ENCODE data around the gene GFOD1. TPM values are rescaled to one million over a fixed set of nuclear protein-coding genes. Genes with fewer than 3 reads are reported as not detected.

Gene GFOD1
- total RNA-seq, 1 donor from 2014 or later, result 2.8 TPM

DNA sequence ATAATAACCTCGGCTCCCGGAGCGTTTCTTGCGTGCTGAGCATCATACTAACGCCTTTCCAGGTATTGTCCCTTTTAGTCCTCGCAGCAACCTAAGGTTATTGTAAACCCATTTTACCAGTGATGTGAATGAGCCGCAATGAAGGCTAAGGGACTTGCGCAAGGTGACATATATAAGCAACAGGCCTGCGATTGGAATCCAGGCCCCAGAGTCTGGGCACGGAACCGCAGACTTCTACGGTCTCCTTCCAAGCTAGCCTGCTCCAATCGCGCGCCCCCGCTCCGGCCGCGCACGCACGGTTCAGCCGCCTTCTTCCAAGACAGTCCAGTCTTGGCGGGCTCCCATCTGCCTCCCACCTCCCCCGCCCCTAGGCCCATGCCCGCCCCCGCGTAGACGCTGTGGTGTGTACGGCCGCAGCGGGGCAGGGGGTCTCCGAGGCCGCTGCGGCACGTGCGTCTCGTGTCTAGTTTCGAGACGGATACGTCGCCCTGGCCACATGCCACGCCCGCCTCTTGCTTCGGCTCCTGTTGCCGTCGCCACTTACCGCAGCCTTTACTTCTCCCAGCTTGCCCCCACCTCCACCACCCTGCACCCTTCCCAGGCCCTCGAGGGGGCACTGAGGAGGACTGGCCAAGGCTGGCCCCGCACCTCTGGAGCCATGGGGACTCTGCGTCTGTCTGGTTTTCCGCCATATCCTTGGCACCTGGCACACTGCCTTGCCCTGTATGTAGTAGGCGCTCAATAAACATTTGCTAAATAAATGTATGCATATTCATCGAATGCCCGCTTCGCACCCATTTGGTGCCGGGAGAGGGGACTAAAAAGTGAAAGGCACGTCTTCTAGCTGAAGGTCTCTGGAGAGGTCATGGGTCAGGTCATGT, 855 bp upstream of the GFOD1 start:
- intact Hi-C loops (cut with micrococcal nuclease), result loop anchor here (5.0 kb wide), 2 partner anchors 579 to 629 kb away; partner anchors contain the start of gene CD83

- intact Hi-C loops (cut with micrococcal nuclease), result loop anchor here (1.0 to 5.0 kb wide), 12 partner anchors 31 to 631 kb away; partner anchors contain the start of genes CD83, MCUR1, NOL7 and SIRT5
These were observed 700 bp downstream of the GFOD1 start for GRCh38 chr6:13486679-13487121.

DNA sequence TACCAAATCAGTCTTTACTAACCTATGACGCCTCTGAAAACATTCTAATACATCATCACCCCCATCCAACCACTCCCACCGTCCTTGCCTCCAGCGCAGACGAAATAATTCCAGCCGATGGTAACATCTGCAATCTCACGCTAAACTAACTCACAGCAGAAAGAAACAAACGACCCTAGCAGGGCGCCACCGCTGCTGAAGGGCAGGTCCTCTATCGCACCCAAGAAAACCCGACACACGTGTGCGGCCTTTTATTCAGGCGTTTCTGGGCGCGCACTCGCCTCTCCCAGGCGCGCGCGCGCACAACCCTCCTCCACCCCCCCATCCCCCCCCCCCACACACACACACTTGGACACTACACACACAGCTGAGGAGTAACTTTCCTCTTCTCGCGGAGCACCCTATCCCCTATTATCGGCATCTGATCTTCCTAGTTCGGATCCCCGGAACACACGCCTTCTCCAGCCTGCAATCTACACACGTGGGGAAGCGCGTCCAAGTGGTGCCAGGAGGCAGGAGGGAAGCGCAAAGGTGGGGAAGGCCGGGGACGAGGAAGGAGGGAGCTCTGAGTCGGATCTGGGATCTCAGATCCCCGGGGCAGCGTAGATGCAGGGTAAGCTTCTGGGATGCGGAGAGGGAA, 1.4 kb downstream of the GFOD1 start:
- intact Hi-C loops (cut with micrococcal nuclease), result loop anchor here (1.0 to 5.0 kb wide), 9 partner anchors 31 to 631 kb away; partner anchors contain the start of genes CD83, MCUR1, NOL7 and SIRT5

GRCh38 chr6:13485303-13485702, 2.1 kb downstream of the GFOD1 start:
- intact Hi-C loops (cut with micrococcal nuclease), result loop anchor here (5.0 kb wide), 2 partner anchors 582 to 632 kb away; partner anchors contain the start of gene CD83

GRCh38 chr6:13484827-13485226, 2.6 kb downstream of the GFOD1 start:
- intact Hi-C loops (cut with micrococcal nuclease), result loop anchor here (5.0 kb wide), 2 partner anchors 582 to 632 kb away; partner anchors contain the start of gene CD83

DNA sequence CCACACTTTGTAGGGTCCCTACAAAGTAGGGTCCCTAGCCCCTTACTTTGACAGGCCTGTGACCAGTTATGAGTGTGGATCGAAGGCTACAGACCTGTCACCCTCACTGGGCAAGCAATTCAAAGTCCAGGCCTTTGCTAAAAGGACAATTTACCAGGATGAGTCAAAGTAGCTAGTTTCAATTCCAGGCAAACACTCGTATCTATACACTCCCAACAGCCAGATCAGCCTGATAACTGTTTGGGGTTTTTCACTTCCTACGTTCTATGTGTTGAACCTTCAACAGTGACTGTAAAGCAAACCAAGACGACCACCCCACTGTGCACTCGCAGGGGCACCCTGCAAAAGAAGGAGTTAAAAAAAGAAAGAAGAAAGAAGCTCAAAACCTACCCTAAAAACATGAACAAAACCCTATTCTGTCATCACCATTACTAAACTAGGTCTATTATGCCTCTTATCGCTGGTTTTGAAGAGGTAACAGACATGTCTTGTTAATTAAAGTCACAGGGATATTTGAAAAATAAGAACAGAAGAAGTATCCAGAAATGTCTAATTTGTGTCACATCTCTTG, 3.2 kb downstream of the GFOD1 start:
- intact Hi-C loops (cut with micrococcal nuclease), result no loop called here

DNA sequence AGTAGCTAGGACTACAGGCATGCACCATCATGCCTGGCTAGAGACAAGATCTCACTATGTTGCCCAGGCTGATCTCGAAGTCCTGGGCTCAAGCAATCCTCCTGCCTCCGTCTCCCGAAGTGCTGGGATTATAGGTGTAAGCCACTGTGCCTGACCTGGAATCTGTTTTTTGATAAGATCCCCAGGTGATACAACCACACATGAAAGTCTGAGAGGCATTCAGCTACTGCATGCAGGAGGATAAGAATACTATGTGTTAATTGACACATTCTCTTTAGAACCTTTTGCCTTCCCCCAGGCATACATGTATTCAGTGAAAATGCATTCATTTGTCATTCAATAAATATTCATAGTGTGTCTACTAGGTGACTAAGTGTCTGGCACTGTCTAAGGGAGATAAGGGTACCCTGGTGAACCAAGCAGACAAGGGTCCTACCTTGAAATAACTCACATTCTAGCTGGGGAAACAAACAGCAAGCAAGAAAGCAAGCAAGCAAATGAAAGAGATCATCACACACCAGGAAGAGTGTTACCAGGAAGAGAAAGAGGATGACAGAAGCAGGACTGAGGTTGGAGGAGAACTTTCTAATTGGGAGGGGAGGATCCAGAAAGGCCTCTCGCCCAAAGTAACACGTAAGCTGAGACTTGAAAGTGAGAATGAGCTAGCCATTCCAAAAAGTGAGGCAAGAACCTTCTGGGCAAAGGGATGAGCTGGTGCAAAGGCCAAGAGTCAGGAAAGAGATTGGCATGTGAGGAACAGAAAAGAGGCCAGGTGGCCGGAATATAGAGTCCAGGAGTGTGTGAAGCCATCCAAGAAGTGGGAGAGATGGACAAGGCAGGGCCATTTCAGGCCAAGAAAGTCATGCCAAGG, 6.5 kb downstream of the GFOD1 start:
- intact Hi-C loops (cut with micrococcal nuclease), result no loop called here

- intact Hi-C loops (cut with micrococcal nuclease), result no loop called here
These were observed 7.4 kb downstream of the GFOD1 start for GRCh38 chr6:13479971-13480434.

DNA sequence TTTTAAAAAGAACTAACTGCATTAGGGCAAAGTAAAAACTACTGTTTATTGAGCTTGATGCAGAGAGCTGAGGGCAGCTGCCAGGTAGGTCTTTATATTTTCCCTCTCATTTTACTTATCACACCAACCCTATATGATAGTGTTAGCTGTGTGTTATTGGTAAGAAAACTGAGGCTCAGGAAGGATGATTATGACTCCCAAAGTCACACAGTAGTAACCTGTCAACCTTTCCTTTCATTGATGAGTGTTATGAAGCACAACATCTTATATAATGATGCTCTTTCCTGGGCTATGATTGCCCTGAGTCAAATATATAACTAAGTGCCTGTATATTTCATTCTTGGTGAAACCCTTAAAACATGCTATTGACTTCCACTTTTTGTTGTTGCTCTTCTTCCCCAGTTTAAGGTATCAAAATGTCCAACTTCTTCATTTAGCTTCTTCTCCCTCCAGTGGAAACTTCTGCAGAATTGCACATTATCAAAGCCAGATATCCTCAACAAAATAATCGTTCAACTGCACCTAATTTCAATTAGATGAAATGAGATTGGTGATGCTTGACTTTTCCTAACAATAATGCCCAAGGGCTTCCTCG, 8.1 kb downstream of the GFOD1 start:
- intact Hi-C loops (cut with micrococcal nuclease), result no loop called here

DNA sequence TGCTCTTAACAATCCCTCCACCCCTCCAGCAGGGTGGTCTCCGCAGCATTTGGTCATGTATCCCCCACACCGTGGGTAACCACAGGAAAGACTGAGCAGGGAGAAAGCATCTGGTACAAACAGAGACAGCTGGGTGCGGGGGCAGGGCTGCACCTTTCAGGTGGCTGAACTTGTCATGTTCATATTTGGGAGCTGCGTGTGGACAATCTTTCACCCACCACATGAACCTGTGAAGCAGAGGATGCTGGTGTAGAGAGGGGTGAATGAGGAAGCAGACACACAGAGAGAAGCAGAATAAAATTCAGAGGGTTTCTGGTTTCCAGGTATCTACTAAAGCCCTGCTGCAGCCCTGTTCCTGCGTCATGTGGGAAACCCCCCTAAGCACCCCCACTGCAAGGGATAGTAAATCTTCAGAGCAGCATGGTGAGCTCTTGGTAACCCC, 8.9 kb downstream of the GFOD1 start:
- intact Hi-C loops (cut with micrococcal nuclease), result no loop called here

DNA sequence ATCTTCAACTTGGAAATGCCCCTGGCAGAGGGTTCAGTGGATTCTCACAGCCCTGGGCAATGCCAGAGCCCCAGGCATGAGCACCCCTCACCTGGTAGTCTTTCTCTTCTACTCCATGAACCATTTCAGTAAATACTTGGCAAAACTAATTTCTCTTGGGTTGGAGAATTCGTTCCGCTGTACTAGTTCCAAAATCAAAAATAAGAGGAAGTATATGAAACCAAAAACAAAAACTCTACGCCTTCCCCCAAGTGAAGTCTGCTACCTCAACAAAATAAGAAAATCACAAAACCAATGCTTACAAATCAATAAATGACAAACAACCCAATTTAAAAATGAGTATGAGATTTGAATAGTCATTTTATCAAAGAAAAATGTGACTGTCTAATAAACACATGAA, 12.6 kb downstream of the GFOD1 start:
- intact Hi-C loops (cut with micrococcal nuclease), result no loop called here

DNA sequence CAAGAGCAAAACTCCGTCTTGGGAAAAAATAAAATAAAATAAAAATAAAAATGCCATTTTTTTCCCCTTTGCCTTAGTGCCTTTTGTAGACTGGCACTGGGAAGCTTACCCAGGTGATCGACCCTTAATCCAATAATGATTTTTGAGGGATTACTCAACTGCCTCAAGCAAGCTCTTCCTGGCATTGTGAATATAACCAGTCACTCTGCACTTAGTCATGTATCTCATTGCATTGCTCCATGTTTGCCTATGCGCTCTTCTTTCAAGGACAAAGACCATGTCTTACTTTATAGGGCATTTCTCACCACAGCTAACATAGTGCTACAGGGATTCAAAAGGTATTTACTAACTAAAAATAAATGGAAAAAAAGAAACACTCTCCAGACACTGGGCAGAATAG, 13.0 kb downstream of the GFOD1 start:
- intact Hi-C loops (cut with micrococcal nuclease), result no loop called here

- intact Hi-C loops (cut with micrococcal nuclease), result no loop called here
These were observed 13.6 kb downstream of the GFOD1 start for GRCh38 chr6:13473768-13474165.

DNA sequence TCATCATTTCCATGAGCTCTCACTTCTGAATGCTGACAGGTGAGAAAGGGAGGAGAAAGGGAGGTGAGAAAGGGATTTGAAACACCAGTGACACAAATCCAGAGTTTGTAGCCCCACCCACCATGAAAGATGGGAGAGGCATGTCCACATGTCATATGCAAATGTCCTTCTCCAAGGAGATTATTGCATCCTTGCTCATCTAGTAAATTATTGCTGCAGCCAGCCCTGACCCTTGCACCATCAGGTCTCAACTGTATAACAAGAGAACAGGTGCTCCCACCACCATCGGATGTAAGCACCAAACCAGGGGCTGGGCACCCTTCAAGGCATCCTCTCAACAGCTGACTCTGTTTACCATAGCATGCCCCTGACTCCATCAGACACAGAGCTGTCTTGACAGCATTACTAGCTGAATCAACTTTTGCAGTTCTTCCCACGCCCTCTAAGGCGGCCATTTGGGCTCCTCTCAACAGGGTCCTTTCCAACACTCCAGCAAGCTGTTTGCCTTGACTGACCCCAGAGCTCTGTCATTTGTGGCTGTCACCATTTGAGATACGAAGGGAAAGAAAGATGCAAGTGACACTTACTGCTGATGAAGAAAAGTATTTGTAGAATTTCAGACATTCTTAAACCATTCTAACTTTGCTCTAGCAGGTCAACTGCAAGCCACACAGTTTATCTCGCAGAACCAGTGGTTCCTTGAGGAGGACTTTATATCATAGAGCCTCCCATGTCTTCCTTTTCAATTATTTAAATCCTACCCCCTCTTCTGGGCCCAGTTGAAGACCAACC, 14.2 kb downstream of the GFOD1 start:
- intact Hi-C loops (cut with micrococcal nuclease), result no loop called here

DNA sequence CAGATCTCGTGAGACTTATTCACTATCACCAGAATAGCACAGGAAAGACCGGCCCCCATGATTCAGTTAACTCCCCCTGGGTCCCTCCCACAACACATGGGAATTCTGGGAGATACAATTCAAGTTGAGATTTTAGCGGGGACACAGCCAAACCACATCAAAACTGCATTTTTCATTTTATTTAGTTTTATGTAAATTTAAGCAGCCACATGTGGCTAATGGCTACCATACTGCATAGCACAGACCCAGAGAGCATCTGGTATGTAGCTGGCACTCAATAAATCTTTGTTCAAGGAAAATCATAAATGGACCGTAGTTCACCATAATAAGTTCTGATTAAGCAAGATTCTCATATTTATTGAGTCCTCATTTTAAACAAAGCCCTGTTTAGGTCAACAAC, 15.3 kb downstream of the GFOD1 start:
- intact Hi-C loops (cut with micrococcal nuclease), result no loop called here

- intact Hi-C loops (cut with micrococcal nuclease), result no loop called here
These were observed 16.2 kb downstream of the GFOD1 start for GRCh38 chr6:13471184-13471583.

DNA sequence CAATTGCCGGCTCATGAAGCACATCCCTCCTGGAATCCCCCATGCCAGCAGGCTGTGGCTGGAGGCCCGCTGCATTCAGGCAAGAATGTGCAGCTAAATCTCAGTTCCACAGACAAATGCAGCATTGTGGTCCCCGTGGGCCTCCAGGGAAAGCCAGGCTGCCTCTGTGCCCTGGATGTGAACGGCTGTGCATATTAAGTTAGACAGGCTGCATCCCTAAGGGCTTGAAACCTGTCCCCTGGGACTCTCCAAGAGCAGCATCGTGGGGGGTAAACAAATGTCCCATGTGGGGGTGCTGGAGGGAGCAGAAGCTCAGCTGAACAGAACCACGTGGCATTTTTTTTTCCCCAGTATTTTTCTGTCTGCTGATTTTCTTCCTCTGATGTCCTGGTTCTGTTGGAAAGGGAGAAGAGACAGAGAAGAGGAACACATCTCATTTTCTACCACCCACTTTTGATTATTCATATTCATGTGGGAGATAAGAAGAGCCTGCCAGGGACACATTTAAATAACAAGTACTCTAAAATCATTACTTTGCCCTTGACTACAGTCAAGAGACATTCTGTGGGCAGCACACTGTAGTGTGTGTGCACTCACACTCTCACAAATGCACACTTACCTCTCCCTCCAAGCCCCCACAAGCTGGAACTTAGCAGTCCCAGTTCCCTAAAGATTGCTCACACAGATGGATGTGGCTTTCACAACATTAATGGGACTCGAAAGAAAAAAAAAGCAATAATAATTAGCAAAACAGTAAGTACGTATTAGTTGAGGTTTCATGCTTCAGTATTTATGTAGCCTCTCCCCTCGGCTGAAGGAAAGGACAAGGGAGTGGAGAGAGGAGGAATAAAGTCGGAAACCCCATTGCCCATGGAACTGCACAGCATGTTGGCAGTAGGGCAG, 16.9 kb downstream of the GFOD1 start:
- intact Hi-C loops (cut with micrococcal nuclease), result no loop called here

DNA sequence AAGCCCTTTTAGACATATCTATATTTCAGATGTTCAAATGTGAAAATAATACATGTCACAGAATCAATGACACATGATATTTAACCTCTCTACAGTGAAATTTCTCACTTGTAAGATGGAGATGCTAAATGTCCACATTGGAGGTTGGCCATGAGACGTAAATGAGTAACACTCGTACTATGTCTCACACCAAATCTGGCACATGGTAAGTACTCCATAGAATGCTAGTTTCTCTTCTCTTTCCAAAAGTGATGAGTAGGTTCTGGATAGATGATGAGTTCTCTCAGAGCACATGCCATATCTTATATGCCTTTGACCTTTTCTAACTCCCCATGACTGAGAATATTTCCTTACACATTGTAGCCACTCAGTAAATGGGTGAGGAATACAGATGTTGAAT, 17.7 kb downstream of the GFOD1 start:
- intact Hi-C loops (cut with micrococcal nuclease), result no loop called here

Measured in T-helper 1 cell treated with Interleukin-12 subunit alpha and Interleukin-12 subunit beta and Interleukin-4 antibody, amounts not matched to agents 30 ng/mL and 1 ng/mL, for 36 hours (primary cell).